GM19351 (cell line): ENCODE results near the gene MAD1L1.

ENCODE experiments used
- ATAC-seq: cut with Tn5 transposase; IDR thresholded peaks from one replicate; pipeline ENCODE4 v1.9.1; 2021; ENCODE audit warnings: mild to moderate bottlenecking, moderate library complexity; ENCODE audit not compliant: unreplicated experiment

Gene MAD1L1

DNA sequence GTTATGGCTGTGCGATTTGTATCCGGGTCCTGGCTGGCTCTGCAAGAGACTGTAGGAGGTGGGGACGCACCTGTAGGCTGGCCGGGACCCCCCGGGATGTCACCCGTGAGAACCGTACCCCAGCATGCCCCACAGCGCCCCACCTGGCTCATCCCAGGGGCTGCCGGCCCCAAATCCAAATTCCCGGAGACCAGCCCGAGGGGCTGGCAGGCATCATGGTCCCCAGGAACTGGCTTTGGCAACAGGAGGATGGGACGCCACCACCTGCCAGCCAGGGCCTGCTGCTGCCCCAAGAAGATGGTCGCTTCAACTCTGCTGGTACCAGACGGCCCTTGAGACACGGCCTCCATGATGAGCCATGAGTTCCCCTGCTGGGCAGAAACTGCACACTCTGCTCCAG, 323.3 kb downstream of the MAD1L1 start:
- ATAC-seq: no peak

- no peak for ATAC-seq
Observed at GRCh38 chr7:1908823-1909420, 323.8 kb downstream of the MAD1L1 start.

DNA sequence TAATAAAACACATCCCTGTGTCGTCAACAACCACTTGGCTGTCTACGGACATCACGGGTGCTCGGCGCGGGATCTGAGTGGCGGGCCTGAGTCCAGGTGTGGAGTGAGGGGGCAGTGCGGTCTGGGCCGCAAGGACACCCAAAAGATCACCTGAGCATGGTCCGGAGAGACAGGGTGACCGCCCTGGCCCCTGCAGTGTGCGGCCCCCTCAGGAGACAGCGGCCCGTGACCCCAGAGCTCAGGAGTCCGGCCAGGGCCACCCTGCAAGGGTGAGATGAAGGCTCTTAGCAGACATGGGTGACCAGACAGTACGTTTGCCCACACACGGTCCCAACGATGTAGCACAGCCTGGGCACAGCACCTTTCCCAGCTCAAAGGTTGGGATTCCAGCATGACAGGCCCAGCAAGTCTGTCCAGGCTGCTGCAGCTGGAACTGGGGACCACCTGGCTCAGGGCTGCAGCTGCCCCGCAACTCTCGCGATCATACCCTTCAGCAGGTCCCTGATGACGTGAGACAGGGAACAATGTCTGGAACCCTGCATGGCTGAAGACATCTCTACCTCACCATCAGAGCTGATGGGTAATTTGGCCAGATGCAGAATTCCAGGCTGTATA, 324.9 kb downstream of the MAD1L1 start:
- ATAC-seq: no peak

DNA sequence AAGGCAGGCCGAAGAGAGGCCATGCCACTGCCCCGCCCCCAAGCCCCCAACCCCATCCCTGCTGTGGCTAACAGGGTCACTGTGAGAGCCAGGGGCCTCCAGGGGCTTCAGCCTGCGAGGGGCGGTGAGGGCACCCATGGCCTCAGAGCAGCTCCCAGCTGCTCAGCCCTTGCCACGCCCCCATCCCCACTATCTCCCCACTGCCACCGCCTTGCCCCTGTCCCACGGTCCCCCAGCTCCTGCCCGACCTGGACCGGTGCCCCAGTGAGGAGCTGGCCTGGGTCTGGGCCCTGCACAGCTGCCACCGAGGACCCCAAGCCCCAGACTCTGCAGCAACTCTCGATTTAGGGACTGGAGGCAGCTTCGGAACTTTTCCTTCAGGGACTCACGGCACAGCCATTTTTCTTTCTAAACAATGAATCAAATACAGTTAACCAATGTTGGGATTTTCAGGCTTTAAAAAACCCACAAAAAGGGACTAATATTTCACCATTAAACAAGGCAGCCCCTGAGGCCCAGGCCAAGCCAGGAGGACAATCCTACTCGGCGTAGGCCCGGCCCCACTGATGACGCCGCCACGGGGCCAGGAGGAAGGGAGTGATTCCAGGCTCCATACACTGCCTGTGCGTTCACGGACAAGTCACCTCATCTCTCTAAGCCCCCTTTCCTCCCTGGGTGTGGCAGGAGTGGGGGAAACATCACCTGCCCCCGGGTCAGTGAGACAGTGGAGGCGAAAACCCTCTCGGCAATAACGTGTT, 325.6 kb downstream of the MAD1L1 start:
- no peak for ATAC-seq

DNA sequence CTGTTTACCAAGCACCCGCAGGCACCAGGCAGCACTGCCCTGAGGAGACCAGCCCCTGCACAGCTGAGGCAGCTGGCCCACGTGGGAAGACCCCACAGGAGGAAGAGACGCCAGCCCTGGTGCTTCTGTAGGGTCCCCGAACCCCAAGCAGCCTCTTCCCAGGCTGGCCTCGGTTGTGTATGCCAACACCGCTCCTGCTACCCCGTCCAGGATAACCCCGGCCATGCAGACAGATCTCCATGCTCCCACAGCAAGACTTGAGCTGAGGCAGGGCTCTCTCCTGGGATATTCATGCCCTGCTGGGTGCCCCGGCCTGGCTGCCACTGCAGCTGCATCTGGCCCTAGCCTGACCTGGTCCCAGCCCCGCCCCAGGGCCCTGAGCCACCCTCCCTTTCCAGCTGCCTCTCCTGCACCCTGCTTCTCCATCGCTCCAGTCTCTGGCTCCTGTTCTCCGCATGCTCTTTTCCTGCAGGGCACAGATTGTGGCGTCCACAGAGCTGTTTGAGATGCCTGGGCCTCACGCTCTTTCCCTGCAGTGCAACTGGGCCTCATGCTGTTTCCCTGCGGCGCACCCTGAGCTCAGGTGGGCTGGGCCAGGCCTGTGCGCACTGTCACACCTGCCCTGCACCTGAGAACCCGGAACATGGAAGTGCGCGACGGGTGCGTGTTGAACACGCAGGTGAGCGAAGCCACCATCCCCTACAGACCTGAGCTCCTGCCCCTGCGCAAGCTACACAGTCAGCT, 326.5 kb downstream of the MAD1L1 start:
- ATAC-seq: no peak

DNA sequence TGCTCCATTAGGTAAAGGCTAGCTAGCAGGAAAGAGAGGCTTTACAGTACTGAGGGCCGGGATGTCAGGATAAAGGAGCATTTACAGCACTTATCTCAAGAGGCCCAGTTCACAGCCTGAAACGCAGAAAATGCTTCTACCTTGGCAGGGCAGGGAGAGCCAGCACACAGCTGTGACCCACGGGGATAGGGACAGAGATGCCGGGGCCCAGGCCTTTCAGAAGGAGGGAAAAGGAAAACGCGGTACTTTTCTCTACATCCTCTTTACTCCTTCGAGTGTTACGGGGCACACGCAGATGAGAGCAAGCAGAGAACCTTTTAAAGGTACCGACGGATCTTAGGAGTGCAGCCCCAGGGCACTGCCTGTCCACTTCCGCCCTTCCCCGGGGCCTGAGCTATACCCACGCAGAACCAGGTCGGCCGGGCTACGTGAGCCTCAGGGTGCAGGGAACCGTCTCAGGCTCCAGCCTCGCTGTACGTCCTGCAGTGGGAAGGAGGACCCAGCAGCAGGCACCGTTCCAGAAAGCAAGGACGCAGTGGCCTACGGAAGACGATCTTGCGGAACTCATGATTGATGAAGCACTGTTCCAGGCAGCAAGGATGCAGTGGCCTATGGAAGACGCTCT, 330.4 kb downstream of the MAD1L1 start:
- no peak for ATAC-seq

GRCh38 chr7:1901431-1902210, 331.1 kb downstream of the MAD1L1 start:
- no peak for ATAC-seq

DNA sequence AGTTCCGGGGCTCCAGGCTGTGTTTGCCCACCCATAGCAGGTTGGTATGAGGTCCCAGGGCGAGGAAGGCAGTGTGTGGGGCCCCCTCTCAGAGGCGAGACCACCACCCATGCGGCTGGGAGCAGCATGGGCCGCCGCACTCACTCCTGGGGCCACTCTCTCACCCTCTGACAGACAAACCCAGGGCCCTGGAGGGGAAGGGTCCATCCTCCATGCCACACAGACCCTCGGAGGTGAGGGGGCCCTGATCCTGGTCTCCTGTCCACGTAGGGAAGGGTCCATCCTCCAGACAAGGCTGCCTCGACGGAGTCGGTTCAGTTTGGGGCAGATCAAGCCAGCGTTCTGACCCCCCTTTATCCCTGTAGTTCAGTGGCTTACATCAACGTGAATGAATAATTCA, 331.9 kb downstream of the MAD1L1 start:
- ATAC-seq: no peak

DNA sequence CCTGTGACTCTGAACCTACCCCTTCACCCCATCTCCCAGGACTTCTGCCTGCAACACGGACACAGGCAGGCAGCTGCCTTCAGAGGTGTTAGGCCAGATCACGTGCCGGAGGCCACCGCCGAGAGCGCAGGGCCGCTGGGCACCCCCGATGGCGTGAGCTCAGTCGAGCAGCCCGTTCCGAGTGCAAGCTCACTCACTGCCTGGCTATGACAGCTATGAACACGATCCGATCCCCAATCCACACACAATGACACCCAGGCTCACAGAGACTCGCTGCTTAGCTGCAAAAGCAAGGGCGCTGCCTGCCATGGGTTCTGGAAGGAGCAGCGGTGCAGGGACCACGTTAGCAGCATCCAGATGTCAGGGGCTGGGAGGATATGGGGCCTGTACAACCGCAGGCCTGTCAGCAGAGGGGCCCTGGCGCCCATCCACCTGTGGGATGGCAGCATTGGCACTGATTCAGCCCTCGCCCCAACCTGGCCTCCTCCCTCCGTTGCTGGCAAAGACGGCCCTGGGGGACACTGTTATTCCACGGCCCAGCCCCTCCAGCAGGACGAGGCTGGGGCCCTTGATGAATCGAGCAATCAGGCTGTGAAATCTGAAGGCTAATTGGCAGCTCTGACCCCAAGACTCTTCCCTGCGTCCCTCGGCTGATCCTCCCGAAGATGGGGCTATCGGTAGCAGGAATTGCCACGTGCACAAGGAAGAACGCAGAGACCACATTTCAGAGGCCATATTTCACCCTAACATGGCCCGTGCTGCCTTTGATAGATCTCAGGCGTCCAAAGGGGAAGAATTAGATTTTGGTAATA, 332.6 kb downstream of the MAD1L1 start:
- ATAC-seq: no peak

GRCh38 chr7:1899196-1899595, 333.5 kb downstream of the MAD1L1 start:
- ATAC-seq: no peak

DNA sequence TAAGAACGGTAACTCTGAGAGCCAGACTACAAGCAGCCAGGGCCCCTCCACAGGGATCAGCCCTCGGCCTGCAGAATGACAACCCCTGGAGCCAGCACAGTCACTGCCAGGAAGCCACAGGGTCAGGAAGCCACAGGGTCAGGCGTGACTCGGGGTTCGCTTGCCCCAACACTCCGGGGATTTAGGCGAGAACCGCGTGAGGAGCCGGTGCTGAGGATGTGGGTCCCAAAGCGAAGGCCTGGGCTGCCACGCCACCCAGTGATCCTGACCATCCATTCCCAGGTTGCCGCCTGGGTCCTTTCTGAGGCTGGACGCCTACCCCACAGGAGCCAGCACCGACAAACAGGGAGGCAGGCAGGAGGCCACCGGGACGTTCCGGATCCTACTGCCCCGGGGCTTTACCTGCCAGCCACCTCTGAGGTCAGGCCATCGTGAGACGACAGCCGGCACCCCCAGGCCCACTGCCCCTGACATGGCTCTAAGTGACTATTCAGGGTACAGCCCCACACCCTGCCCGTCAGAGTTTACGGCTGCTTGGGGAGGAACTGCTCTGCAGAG, 334.0 kb downstream of the MAD1L1 start:
- ATAC-seq: no peak

GRCh38 chr7:1897861-1898627, 334.7 kb downstream of the MAD1L1 start:
- no peak for ATAC-seq

DNA sequence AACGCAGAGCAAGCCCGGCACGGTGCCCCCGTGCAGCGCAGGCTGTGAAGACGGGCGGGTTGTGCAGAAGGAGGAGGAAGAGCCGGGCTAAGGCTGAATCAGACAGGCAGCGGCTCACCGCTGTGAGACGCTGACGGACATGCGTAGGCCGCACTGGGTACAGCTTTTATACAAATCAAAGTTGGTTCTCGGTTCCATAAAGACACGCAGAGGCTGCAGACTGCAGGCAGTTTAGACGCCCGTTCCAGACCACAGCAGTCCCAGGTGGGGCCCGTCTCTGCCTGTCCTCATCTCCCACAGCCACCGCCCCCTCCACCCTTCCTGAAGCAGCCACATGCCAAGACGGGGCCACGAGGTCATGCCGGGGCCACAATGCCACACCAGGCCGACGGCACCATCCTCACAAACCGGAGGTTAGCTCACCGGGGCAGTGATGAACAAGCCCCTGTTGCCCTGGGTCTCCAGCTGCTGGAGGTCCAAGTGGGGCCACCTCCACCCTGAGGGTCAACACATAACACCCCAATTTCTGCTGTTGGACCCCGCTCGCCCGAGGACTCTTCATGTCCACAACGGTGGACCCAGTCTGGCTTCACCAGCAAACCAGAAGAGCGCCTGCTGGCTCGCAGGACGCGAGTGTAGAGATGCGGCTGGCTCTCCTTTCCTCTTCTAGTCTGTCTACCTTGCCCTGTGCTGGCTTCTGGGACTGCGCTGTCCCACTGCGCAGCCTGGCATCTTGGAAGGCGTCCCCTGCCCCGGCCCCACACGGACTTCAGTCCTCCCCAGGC, 335.5 kb downstream of the MAD1L1 start:
- no peak for ATAC-seq

DNA sequence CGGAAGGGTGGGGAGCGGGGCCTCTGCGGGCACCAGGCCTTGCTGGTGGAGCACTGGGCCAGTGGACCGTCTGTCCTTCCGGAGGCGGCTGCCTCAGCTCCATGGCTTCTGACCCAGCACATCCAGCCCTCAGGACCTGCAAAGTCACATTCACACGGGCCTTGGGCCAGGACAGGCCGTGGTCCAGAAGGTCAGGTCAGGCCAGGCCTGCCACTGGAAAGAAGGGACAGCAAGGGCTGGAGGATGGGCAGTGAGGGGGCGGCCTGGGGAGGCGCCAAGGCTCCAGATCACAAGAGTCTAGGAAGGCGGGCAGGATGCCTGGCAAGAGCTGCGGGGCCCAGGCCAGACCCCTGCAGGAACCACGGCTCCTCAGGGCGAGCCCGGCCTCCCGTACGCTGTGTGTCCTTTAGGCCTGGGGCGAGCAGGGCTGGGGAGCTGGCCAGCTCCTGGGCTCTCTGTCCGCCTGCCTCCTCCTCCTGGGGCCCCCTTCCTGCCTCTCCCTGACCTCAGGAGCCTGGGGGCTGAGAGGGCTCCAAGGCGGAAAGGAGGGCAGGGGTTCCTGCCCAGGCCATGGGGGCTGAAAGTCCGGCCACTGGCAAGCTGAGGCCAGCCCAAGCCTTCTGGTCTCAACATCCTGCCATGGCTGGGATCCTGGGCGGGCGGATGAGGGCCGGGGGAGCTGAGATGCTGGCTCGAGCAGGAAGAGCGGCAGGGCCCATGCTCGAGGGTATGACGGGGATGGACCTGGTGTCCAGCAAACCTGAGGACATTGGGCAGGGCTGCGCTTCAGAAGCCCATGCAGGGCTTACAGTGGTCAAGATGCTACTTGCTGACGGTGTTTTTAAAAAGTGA, 336.9 kb downstream of the MAD1L1 start:
- ATAC-seq: no peak

- no peak for ATAC-seq
Observed at GRCh38 chr7:1894906-1895663, 337.7 kb downstream of the MAD1L1 start.

GRCh38 chr7:1894313-1894900, 338.3 kb downstream of the MAD1L1 start:
- no peak for ATAC-seq
